Stimulated activated CD4-positive, alpha-beta T cell treated with anti-CD3 and anti-CD28 coated beads, Interleukin-4, amount 100 ng/mL, for 48 hours (primary cell): ENCODE results near the gene RIMKLB.
"Not testable (repeated sequence)": the region's sequence is repeated elsewhere in the genome, so short reads cannot be mapped to it uniquely, and the experiment has no call there.

Experiments
- DNase-seq, 2 donors: peaks; one replicate each; pipeline ENCODE4 v3.0.0-alpha.2; 2020; ENCODE audit warnings: low read depth in 2 of 2

RIMKLB gene

GRCh38 chr12:8818526-8818925, 120.7 kb downstream of the RIMKLB start:
- DNase-seq: no peak

DNA sequence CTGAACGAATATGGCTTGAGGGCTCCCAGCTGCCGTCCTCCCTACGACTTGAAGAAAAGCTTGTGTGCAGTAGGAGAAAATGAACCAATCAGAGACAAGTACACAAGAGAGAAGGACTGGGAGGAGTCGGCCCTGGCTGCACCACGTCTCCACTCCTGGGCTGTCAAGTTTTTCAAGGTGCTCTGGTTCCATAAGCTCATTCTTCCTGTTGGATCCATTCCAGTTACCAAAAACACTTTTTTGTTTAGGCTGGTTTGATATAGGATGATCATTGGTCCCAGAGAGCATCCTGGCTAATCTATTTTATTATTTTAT, 121.8 kb downstream of the RIMKLB start:
- no peak for DNase-seq

- DNase-seq: not testable (repeated sequence)
Measured at GRCh38 chr12:8820676-8821407, 123.1 kb downstream of the RIMKLB start.

DNA sequence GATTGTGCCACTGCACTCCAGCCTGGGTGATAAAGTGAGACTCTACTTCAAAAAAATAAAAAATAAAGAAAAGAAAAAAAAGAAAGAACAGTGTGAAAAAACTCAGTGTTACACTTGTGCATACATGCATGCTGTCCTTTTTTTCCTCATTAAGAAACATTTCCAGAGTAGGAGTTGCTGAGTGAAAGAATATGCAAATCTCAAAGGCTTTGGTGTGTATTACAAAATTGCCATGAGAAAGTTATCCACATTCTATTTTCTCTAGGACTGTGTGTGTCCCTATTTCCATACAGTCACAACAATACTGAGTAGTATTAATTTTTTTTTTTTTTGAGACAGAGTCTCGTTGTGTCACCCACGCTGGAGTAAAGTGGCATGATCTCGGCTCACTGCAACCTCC, 123.8 kb downstream of the RIMKLB start:
- no peak for DNase-seq

GRCh38 chr12:8822298-8822697, 124.5 kb downstream of the RIMKLB start, which contains the start of gene A2ML1:
TSS of gene A2ML1 (plus strand) at chr12:8822621. CDS start at chr12:8822652, 31 bp downstream.
- DNase-seq: no peak

DNA sequence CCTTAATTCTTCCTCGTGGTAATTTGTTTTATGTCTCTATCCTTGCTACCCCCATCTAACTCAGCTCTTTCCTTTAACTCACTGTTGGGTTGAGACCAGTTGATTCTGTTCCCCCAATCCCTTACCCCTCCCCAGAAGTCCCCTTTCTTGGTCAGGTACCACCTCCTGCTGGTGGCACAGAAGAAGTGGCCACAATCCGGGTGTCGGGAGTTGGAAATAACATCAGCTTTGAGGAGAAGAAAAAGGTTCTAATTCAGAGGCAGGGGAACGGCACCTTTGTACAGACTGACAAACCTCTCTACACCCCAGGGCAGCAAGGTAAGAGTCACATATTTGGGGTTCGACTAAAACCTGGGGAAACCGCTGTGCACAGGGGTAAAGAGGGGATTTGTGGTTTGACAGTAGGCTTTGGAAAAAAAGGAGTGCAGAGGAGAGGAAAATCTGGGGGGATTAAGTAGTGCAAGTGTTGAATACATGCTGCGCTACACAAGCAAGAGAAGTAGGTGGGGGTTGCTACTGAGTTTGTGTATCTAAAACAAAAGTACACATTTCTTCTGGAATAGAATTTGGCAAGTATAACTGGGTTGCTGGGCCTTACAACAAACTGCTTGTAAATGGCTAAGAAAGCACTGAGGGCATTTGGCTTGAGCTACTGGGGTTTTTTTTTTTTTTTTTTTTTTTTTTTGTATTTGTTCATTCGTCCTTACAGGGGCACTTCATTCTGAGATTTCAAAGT, 125.9 kb downstream of the RIMKLB start:
- DNase-seq: no peak

DNA sequence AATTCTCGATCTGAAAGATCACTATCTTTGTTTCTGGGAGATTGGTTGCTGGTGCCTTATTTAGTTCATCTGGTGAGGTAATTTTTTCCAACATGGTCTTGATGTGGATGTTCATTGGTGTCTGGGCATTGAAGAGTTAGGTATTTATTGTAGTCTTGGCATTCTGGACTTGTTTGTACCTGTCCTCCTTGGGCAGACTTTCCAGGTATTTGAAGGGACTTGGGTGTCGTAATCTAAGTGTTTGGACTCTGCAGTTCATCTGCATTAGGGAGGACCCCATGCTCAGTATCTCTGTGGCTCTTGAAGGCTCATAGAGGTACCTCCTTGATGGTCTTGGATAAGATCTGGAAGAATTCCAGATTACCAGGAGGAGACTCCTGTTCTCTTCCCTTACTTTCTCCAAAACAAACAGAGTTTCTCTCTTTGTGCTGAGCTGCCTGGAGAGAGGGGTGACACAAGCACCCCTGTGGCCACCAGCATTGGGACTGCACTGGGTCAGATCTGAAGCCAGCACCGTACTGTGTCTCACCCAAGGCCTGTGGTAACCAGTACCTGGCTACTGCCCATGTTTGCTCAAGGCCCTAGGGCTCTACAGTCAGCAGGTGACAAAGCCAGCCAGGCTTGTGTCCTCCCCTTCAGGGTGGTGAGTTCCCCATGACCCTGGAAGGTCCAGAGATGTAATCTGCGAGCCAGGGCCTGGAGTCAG, 129.9 kb downstream of the RIMKLB start:
- DNase-seq: no peak

- no peak for DNase-seq
Measured at GRCh38 chr12:8828257-8829124, 130.7 kb downstream of the RIMKLB start.

DNA sequence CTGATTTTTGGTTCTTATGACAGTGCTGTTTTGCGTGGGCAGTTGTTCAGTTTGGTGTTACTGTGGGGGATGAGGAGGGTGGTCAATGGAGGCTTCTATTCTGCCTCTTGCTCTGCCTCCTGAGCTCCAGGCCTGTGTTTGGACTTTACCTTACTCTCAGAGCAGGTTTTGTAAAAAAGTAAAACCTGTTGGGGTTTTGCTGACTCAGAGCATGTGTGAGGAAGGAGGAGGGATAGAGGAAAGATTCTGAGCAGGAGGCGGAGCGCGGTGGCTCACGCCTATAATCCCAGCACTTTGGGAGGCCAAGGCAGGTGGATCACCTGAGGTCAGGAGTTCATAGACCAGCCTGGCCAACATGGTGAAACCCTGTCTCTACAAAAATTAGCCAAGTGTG, 131.3 kb downstream of the RIMKLB start:
- no peak for DNase-seq

- no peak for DNase-seq
Measured at GRCh38 chr12:8829621-8830020, 131.8 kb downstream of the RIMKLB start.

- no peak for DNase-seq
Measured at GRCh38 chr12:8831116-8831515, 133.3 kb downstream of the RIMKLB start.

- no peak for DNase-seq
Measured at GRCh38 chr12:8832500-8832899, 134.7 kb downstream of the RIMKLB start.
